Breast epithelium (tissue), 4 donors: ENCODE data around the gene GNG7. TPM values are rescaled to one million over a fixed set of nuclear protein-coding genes. Genes with fewer than 3 reads are reported as not detected.

Experiments
- DNase-seq, 2 donors: peaks; one replicate each; pipeline ENCODE4 v3.0.0-alpha.2; 2019; ENCODE audit warnings: low spot score in 2 of 2
- H3K27ac ChIP-seq, 2 donors: fragments of 200-600 bp; sonication (generic) in 1 of 2; one replicate each; pipeline ENCODE4 v1.5.1; 2016 to 2019; ENCODE audit warnings: mild to moderate bottlenecking in 1 of 2
- H3K27me3 ChIP-seq, 2 donors: fragments of 200-600 bp; sonication (generic) in 1 of 2; one replicate each; pipeline versions ENCODE4 v1.5.1 to v1.6.0; 2017 to 2019; ENCODE audit warnings: control low read depth in 1 of 2, mild to moderate bottlenecking in 1 of 2
- H3K36me3 ChIP-seq: fragments of 200-600 bp; one replicate; pipeline ENCODE4 v1.5.1; 2019
- H3K4me1 ChIP-seq, 2 donors: fragments of 200-600 bp; sonication (generic); one replicate each; pipeline ENCODE4 v1.5.1; 2016 to 2019; ENCODE audit warnings: control low read depth in 1 of 2
- H3K4me3 ChIP-seq, 3 donors: fragments of 200-600 bp; sonication (generic); 1 replicate in 2 of 3; 2 replicates in 1 of 3; pipeline ENCODE4 v1.5.1; 2016 to 2019; ENCODE audit warnings: mild to moderate bottlenecking in 3 of 3, moderate library complexity in 2 of 3
- H3K9me3 ChIP-seq, 2 donors: fragments of 200-600 bp; sonication (generic) in 1 of 2; one replicate each; pipeline ENCODE4 v1.5.1; 2016 to 2019; ENCODE audit warnings: control low read depth in 1 of 2
- POLR2A ChIP-seq: fragments of 450-650 bp; IDR thresholded peaks from one replicate; pipeline ENCODE4 v1.6.1; 2016; ENCODE audit warnings: antibody characterized with exemption, mild to moderate bottlenecking, moderate library complexity
- POLR2AphosphoS5 ChIP-seq, 3 donors: sonication (generic); formaldehyde crosslinking; IDR thresholded peaks; one replicate each; pipeline ENCODE4 v1.6.1; 2017; ENCODE audit warnings: antibody characterized with exemption in 3 of 3
- intact Hi-C: fragments of 100-400 bp; cut with DNase I; formaldehyde crosslinking; loops from one replicate; pipeline ENCODE4 v1.15.1; 2023; ENCODE audit warnings: low total_unique reads
- total RNA-seq, 3 donors: library from RNA; depleted of rRNA; stranded (reverse); fragments of >200 nt; gene quantifications; one replicate each; pipeline ENCODE4 v1.1.0, GENCODE V29; 2016
- TF ChIP-seq, protein P1 (sequence below), 3 donors: fragments of 450-650 bp; IDR thresholded peaks; one replicate each; pipeline ENCODE4 v1.5.1; 2016 to 2017; ENCODE audit warnings: antibody characterized with exemption in 3 of 3, mild to moderate bottlenecking in 3 of 3, moderate library complexity in 3 of 3

Gene GNG7
- total RNA-seq, 3 donors from 2014 or later = 1.6 to 7.8 (median 4.3) TPM

- TF ChIP-seq POLR2A = no peak
- no peak for TF ChIP-seq POLR2AphosphoS5 (IDR thresholded peaks at IDR 0.05)
- TF ChIP-seq, protein P1, sequence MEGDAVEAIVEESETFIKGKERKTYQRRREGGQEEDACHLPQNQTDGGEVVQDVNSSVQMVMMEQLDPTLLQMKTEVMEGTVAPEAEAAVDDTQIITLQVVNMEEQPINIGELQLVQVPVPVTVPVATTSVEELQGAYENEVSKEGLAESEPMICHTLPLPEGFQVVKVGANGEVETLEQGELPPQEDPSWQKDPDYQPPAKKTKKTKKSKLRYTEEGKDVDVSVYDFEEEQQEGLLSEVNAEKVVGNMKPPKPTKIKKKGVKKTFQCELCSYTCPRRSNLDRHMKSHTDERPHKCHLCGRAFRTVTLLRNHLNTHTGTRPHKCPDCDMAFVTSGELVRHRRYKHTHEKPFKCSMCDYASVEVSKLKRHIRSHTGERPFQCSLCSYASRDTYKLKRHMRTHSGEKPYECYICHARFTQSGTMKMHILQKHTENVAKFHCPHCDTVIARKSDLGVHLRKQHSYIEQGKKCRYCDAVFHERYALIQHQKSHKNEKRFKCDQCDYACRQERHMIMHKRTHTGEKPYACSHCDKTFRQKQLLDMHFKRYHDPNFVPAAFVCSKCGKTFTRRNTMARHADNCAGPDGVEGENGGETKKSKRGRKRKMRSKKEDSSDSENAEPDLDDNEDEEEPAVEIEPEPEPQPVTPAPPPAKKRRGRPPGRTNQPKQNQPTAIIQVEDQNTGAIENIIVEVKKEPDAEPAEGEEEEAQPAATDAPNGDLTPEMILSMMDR (IDR thresholded peaks at IDR 0.05) = no peak
- intact Hi-C loops = no loop called here
- no peak overlapping the region for H3K4me3 ChIP-seq
- peaks cover 0 to 5% of the 10 kb centered on the region in 2 donors for H3K4me1 ChIP-seq
- no peaks in the 10 kb centered on the region for H3K36me3 ChIP-seq
- peaks cover 11 to 15% of the 10 kb centered on the region in 2 donors for H3K9me3 ChIP-seq
- peak overlapping the region in 1 of 2 donors; percentile 38 for H3K27ac ChIP-seq
- no peaks in the 10 kb centered on the region for H3K27me3 ChIP-seq
- no peak for DNase-seq
Measured at GRCh38 chr19:2481466-2481865, 221.0 kb downstream of the GNG7 start.

- TF ChIP-seq POLR2AphosphoS5 (IDR thresholded peaks at IDR 0.05) = peak in 1 of 3 donors; percentile 47
- TF ChIP-seq, protein P1 (IDR thresholded peaks at IDR 0.05) = no peak
- TF ChIP-seq POLR2A = no peak
- peak overlapping the region; percentile 93 to 94 for H3K27ac ChIP-seq
- H3K27me3 ChIP-seq = no peaks in the 10 kb centered on the region
- peaks cover 11 to 15% of the 10 kb centered on the region in 2 donors for H3K9me3 ChIP-seq
- peak overlapping the region in 2 of 3 donors; percentile 79 to 91 for H3K4me3 ChIP-seq
- intact Hi-C loops = loop anchor here (5.0 kb wide), 1 partner anchor 98 kb away; no protein-coding TSS in a partner anchor
- DNase-seq = no peak
- no peaks in the 10 kb centered on the region for H3K36me3 ChIP-seq
- H3K4me1 ChIP-seq = peaks cover 0 to 11% of the 10 kb centered on the region in 2 donors
Measured at GRCh38 chr19:2479556-2480194, 222.8 kb downstream of the GNG7 start.

GRCh38 chr19:2478756-2479555 is 223.5 kb downstream of the GNG7 start:
- H3K4me1 ChIP-seq = peaks cover 0 to 11% of the 10 kb centered on the region in 2 donors
- H3K36me3 ChIP-seq = no peaks in the 10 kb centered on the region
- H3K27me3 ChIP-seq = no peaks in the 10 kb centered on the region
- peak; percentile 88 to 90 for DNase-seq
- TF ChIP-seq POLR2A (no peak), POLR2AphosphoS5 (IDR thresholded peaks at IDR 0.05) (peak in 1 of 3 donors; percentile 10)
- TF ChIP-seq, protein P1 (IDR thresholded peaks at IDR 0.05) = peak in 1 of 3 donors; percentile 5
- peaks cover 11 to 15% of the 10 kb centered on the region in 2 donors for H3K9me3 ChIP-seq
- H3K4me3 ChIP-seq = peak overlapping the region; percentile 71 to 91 (median 79)
- peak overlapping the region; percentile 93 to 94 for H3K27ac ChIP-seq
- intact Hi-C loops = loop anchor here (5.0 kb wide), 1 partner anchor 98 kb away; no protein-coding TSS in a partner anchor

DNA sequence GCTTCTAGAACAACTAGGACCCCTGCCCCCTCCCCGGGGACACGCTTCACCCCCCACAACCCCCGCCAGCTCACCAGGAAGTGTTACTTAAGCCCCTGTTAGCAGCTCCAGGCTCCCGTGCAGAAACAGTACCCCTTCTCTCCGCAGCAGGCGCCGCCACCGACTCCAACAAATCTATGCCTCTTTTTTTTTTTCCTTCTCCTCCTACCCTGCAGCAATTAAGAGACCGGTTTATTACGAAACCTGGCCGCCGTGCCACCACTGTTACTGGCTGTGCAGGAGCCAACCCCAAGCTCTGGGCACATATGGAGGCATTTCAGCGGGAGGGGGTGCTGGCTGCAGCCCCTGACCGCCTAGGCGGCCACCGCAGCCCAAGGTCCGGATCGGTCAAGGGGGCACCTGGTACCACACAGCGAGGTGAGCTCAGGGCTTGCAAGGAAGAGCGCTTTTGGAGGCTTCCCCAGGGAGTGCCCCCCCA is 224.2 kb downstream of the GNG7 start:
- peak; percentile 89 to 91 for DNase-seq
- Histone ChIP-seq H3K27ac (peak overlapping the region; percentile 93 to 94), H3K4me1 (peaks cover 0 to 11% of the 10 kb centered on the region in 2 donors), H3K36me3 (no peaks in the 10 kb centered on the region), H3K4me3 (peak overlapping the region; percentile 71 to 91 (median 79)), H3K27me3 (no peaks in the 10 kb centered on the region), H3K9me3 (peaks cover 5 to 12% of the 10 kb centered on the region in 2 donors)
- intact Hi-C loops = loop anchor here (5.0 kb wide), 1 partner anchor 99 kb away; no protein-coding TSS in a partner anchor
- TF ChIP-seq POLR2AphosphoS5 (IDR thresholded peaks at IDR 0.05) (peak; percentile 57 to 88 (median 80)), POLR2A (no peak)
- TF ChIP-seq, protein P1 (IDR thresholded peaks at IDR 0.05) = peak; percentile 40 to 73 (median 49)
